GM21528 (cell line): Measurements from ENCODE around the gene ATP10D.

Experiments used
- ATAC-seq: cut with Tn5 transposase; IDR thresholded peaks from one replicate; pipeline ENCODE4 v1.9.1; 2021; ENCODE audit warnings: mild to moderate bottlenecking, moderate library complexity; ENCODE audit not compliant: unreplicated experiment, low FRiP score

Gene ATP10D

GRCh38 chr4:47570816-47571215 is 85.7 kb downstream of the ATP10D start:
- ATAC-seq, result no peak

DNA sequence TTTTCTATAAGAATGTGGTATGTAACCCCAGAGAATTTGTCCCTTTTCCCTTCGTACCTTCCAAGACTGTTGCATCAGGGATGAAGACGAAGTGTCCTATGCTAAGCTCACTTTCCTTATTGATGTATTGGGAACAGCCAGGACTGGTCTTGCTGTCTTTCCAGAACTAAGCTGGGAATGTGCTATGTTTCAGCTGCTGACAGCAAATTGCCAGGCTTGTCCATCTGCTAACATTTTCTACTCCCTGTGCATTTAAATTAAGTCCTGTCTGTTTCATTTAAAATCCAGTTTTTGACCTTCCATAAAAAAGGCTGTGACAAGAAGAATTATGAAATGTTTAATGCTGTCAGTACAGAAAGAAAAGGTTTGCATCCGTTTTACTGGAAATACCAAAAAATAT is 87.9 kb downstream of the ATP10D start:
- ATAC-seq, result no peak

GRCh38 chr4:47577779-47578553 is 92.9 kb downstream of the ATP10D start:
- no peak for ATAC-seq

DNA sequence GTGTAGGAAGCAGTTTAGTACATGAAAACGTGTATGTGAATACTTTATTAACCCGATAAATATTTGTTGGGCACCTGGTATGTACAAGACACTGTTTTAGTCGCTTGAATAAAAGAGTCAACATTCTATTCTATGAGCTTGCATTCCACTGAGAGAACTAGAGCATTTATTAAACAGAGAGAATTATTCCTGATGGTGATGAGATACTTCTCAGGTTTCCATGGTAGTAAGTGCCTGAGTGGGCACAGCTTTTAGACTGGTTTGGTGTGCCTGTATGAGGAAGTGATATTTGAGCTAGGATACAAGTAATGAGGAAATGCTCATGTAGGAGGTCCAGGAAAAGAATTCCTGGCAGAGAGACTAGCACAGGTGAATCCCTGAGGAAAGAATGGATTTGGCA is 94.2 kb downstream of the ATP10D start:
- ATAC-seq, result no peak

DNA sequence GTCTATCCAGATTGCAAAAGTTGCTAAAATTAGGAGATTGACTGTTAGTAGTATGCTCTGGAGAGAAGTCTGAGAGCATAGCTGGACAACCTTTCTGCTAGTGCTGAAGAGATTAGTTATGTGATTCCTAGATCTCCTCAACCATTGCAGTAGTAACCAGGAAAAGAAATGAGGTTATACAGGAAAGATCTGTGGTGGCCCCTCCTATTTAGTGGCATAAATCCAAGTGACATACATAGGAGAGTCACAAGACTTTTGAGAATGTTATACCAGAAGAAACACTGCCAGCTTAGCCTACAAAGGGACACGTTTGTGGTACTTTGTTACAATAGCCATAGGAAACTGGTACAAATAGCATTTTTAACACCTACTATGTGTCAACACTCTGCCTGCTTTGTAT is 105.2 kb downstream of the ATP10D start:
- no peak for ATAC-seq

GRCh38 chr4:47597696-47598095 is 112.6 kb downstream of the ATP10D start:
- ATAC-seq, result no peak

- ATAC-seq, result no peak
Observed at GRCh38 chr4:47598320-47598719, 113.2 kb downstream of the ATP10D start.

- no peak for ATAC-seq
Observed at GRCh38 chr4:47598896-47599295, 113.8 kb downstream of the ATP10D start.

- no peak for ATAC-seq
Observed at GRCh38 chr4:47606482-47606881, 121.4 kb downstream of the ATP10D start.

- ATAC-seq, result no peak
Observed at GRCh38 chr4:47612116-47613023, 127.3 kb downstream of the ATP10D start.

DNA sequence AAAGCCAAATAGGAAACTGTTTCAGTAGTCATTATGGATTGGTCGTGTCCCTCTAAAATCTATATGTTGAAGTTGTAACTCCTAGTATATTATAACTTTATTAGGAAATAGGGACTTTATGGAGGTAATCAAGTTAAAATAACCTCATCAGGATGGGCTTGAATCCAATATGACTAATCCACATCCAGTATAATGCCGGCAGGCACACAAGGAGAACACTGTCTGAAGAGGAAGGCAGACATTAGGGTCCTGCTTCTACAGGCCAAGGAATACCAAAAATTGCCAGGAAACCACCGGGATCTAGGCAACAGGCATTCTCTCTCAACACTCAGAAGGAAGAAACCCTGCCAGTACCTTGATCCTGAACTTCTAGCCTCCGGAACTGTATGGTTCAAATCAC is 130.3 kb downstream of the ATP10D start:
- no peak for ATAC-seq

GRCh38 chr4:47617607-47618006 is 132.5 kb downstream of the ATP10D start:
- no peak for ATAC-seq

DNA sequence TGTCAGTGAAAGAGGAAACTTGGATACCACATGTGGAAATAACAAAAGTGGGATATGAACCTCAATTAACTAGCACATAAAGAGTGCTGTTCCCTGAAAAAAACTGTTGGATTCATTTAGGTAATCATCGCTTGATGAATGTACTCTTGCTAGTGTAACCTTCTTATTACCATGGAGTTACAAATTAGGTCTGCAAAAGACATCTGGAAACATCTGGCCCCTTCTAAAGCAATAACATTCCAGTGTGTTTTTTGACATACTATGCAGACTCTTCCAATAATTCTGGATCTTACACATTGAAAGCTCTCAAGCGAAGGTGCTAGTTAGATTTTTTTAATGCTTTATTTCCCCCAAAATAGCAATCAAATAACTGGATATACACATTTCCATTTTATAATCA is 134.6 kb downstream of the ATP10D start:
- ATAC-seq, result no peak

DNA sequence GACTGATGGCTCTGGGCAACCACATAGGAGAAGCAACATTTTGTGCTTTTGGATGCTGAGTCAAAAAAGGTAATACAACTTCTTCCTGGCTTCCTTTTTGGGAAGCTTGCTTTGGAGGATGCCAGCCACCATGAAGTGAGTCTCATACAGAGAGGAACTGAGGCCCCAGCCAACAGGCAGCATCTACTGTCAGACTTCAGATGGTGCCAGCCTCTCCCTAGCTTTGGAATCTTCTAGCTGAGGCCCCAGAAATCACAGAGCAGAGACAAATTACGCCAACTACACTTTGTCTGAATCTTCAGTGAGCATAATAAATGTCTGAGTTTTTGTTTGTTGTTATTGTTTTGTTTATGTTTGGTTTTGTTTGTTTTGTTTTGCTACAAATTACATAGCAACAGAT is 136.1 kb downstream of the ATP10D start:
- no peak for ATAC-seq

DNA sequence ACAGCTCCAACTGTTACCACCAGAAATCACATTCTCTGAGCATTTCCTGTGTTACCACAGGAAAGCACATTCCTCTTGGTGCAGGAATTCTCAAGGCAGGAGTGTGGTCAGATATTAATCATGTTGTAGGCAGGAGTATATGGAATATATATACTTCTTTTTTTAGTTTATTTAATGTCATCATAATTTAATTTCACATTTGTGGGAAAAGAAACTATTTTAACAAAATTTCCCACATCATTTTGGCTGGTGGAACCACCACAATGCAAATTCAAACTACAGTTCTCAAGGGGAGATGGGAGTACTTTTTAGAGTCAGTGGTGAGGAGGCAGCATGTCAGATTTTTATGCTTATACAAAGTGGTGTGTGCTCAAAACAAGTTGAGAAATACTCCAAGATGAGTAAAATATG is 139.0 kb downstream of the ATP10D start:
- no peak for ATAC-seq

GRCh38 chr4:47631161-47631560 is 146.1 kb downstream of the ATP10D start:
- ATAC-seq, result no peak

GRCh38 chr4:47639531-47639930 is 154.5 kb downstream of the ATP10D start:
- no peak for ATAC-seq

DNA sequence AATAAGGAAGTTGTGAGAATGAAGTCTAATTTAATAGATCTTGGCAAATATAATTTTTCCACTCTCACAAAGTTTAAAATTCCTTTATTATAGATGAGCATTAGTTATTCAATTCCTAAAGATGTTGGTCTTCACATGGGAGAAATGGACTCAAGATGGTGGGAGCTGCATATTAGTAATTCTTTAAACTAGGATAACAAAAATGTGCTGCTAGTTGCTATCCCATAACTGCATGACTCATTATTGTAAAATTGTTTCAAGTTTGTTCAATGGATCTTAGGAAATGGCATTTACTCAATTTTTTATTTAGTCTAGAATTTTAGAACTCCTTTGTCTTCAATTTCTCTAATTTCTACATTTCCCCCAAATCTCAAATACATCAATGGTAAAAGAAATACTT is 155.8 kb downstream of the ATP10D start:
- no peak for ATAC-seq

DNA sequence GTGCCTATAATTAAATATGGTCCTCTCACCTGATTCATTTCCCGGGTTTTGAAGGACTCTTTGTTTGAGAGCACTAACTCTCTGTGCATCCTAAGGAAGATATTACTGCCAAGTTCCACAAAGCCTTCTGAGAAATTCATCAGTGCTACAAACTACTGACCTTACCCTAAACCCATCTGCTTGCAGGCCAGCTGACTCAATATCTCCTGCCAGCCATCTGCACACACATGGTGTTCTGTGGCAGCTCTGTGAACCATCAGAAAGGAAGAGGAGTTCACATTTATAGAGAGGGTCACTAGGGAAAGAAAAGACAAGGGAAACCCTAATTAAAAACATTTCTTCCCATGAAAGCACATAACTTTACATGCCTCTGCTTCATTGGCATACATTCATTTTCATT is 156.7 kb downstream of the ATP10D start:
- ATAC-seq, result no peak

DNA sequence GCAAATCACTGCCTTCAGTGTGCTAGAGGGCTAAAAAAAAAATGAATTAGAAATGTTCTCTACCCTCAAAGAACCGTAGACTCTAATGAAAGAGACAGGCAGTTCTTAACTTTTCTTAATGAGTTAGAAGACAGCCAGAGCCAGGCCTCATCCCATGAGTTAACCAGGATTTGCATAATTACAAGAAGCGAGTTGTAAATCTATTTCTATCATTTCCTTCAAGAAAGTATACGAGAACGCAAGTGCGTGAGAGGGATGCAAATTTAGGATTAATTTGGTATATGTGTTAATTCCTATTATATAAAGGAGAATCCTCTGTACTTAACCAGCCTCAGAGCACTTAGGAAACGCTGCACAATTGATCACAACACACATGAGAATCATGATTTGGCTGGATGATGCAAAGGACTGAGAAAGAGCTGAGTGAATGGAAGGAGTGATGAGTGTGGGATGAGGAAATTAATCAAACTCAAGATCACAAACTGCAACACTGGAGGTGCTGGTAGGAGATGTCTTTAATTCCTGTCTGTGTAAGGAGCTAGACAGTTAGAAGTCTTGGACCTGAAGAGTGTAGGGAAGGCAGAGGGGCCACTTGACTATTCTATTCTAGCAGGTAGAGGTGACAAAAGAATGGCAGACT is 157.2 kb downstream of the ATP10D start:
- no peak for ATAC-seq
